ENCODE results near the gene TBL1Y. TPM values are rescaled to one million over a fixed set of nuclear protein-coding genes. Genes with fewer than 3 reads are reported as not detected.
A peak's percentile ranks its signal among the peaks of the same experiment; 100 is the strongest.

TBL1Y gene
- total RNA-seq, 2 donors from 2014 or later = 9.4 to 11.3 TPM

GRCh38 chrY:6909118-6909521 lies 1.4 kb upstream of the TBL1Y start:
- intact Hi-C loops (cut with DNase I) = no loop called here
- 0% methylated on average over 14 of the region's 14 CpGs for WGBS
- peak overlapping the region in 1 of 2 donors; percentile 79 for H3K27ac ChIP-seq

DNA sequence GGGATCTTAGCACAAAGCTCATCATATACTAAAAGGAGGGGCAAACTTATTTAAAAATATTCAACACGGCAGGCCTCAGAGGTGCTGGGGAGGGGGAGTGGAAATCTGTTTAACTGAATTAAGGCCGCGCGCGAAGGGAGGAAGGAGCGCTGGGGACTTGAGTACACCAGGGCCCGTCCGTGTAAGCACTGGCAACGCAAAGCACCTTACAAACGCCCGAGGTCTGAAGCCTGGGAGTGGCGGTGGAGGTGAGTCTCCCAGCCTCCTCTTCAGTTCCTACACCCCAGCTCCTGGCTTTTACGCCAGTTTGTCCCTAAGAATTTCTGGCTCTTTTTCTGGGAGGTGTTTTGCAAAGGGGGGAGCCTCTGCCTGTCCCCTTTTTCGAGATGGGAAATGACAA lies 641 bp upstream of the TBL1Y start:
- WGBS = 2% methylated on average over 12 of the region's 14 CpGs
- Histone ChIP-seq H3K4me1 (replicated peaks) (no peaks in the 10 kb centered on the region), H3K4me3 (peak overlapping the region; percentile 41 to 44), H3K9me3 (no peaks in the 10 kb centered on the region), H3K27ac (peak overlapping the region; percentile 78 to 79), H3K36me3 (no peaks in the 10 kb centered on the region), H3K27me3 (replicated peaks; ENCODE audit: insufficient read depth) (no peaks in the 10 kb centered on the region)
- TF ChIP-seq POLR2AphosphoS5 (IDR thresholded peaks at IDR 0.05) (no peak), POLR2A (IDR thresholded peaks at IDR 0.05) (no peak)
- TF ChIP-seq, protein P1, sequence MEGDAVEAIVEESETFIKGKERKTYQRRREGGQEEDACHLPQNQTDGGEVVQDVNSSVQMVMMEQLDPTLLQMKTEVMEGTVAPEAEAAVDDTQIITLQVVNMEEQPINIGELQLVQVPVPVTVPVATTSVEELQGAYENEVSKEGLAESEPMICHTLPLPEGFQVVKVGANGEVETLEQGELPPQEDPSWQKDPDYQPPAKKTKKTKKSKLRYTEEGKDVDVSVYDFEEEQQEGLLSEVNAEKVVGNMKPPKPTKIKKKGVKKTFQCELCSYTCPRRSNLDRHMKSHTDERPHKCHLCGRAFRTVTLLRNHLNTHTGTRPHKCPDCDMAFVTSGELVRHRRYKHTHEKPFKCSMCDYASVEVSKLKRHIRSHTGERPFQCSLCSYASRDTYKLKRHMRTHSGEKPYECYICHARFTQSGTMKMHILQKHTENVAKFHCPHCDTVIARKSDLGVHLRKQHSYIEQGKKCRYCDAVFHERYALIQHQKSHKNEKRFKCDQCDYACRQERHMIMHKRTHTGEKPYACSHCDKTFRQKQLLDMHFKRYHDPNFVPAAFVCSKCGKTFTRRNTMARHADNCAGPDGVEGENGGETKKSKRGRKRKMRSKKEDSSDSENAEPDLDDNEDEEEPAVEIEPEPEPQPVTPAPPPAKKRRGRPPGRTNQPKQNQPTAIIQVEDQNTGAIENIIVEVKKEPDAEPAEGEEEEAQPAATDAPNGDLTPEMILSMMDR (IDR thresholded peaks at IDR 0.05) = no peak
- intact Hi-C loops (cut with DNase I) = no loop called here
- DNase-seq (ENCODE audit: low spot score) = peak; percentile 25

More at GRCh38 chrY:6909118-6909521, 1.4 kb upstream of the TBL1Y start:
- Histone ChIP-seq H3K27me3 (replicated peaks; ENCODE audit: insufficient read depth) (no peaks in the 10 kb centered on the region), H3K4me1 (replicated peaks) (no peaks in the 10 kb centered on the region), H3K4me3 (peak overlapping the region in 1 of 2 donors; percentile 44), H3K9me3 (no peaks in the 10 kb centered on the region), H3K36me3 (no peaks in the 10 kb centered on the region)
- peak; percentile 5 for DNase-seq (ENCODE audit: low spot score)
- TF ChIP-seq POLR2A (IDR thresholded peaks at IDR 0.05) (no peak), POLR2AphosphoS5 (IDR thresholded peaks at IDR 0.05) (peak; percentile 15)

DNA sequence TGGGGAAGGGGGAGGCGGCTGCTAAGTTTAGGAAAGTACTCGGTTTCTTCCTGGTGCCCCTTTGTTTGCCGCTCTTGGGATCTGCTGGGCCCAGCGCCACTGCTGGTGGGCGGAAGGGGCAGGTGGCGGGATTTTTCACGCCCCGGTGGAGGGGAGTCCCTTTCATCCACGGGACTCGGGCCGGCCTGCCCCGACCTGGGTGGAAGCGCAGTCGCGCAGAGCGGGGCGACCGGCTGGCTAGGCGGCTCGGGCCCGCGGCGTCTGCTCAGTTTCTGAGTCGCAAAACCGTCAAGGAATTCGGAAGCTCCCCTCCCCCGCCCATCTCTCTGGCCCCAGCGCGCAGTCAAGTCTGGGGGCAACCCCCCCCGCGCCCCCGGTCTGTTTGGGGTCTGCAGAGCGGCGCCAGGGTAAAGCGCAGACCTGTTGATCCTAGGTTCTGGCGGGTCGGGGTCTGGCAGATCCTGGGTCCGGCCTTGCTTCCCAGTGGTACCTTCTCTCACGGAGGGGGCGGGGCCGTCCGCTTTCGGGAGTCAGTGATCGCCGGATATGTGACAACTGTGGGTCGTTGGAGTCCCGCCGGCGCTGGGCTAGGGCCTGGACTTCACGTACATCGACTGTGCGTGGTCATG lies 870 bp downstream of the TBL1Y start, which contains the start of gene AMELY:
Gene AMELY, minus strand, starts transcription at position 500 of the 629 bp plus-strand sequence. CDS start 39,144 bp downstream, outside the sequence.
- TF ChIP-seq POLR2A (IDR thresholded peaks at IDR 0.05) = no peak
- no peak for TF ChIP-seq POLR2AphosphoS5 (IDR thresholded peaks at IDR 0.05)
- TF ChIP-seq, protein P1 (IDR thresholded peaks at IDR 0.05) = no peak
- peak within 1 kb of the TSS; percentile 78 to 79 for H3K27ac ChIP-seq
- WGBS = under 1% methylated on average over 25 of the region's 52 CpGs

GRCh38 chrY:6913362-6913761 lies 2.9 kb downstream of the TBL1Y start:
- Histone ChIP-seq H3K4me1 (replicated peaks) (no peaks in the 10 kb centered on the region), H3K4me3 (no peak overlapping the region), H3K27me3 (replicated peaks; ENCODE audit: insufficient read depth) (no peaks in the 10 kb centered on the region), H3K27ac (no peak overlapping the region), H3K36me3 (no peaks in the 10 kb centered on the region), H3K9me3 (no peaks in the 10 kb centered on the region)
- TF ChIP-seq POLR2AphosphoS5 (IDR thresholded peaks at IDR 0.05) (no peak), POLR2A (IDR thresholded peaks at IDR 0.05) (no peak)
- TF ChIP-seq, protein P1 (IDR thresholded peaks at IDR 0.05) = no peak
- intact Hi-C loops (cut with DNase I) = no loop called here
- DNase-seq (ENCODE audit: low spot score) = no peak

More for the DNA sequence above, 870 bp downstream of the TBL1Y start, which contains the start of gene AMELY:
- H3K4me3 ChIP-seq = peak within 1 kb of the TSS; percentile 41 to 44
- no peaks in the 10 kb centered on the region for H3K9me3 ChIP-seq
- H3K4me1 ChIP-seq (replicated peaks) = no peaks in the 10 kb centered on the region
- no peaks in the 10 kb centered on the region for H3K36me3 ChIP-seq
- intact Hi-C loops (cut with DNase I) = no loop called here
- H3K27me3 ChIP-seq (replicated peaks; ENCODE audit: insufficient read depth) = no peaks in the 10 kb centered on the region
- DNase-seq (ENCODE audit: low spot score) = peak; percentile 55

DNA sequence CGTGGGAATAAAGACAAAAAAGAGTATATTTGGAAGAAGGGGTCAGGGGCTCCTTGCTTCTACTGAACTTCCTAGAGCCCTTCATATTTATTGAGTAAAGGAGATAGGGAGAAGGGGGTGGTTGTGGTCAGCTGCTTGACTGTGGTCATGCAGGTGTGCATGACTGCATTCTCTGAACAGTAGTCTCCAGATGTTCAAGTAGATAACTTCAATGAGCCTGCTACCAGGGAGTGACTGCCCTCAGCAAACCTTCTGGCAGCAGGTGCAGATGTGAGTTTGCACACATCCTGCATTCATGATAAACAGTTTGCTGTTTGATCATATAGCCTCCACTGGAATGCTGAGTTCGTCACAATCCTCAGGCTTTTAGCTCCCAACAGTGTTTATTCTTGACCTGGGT lies 10.6 kb downstream of the TBL1Y start:
- 91% methylated on average over 2 of the region's 2 CpGs for WGBS
- DNase-seq (ENCODE audit: low spot score) = no peak

DNA sequence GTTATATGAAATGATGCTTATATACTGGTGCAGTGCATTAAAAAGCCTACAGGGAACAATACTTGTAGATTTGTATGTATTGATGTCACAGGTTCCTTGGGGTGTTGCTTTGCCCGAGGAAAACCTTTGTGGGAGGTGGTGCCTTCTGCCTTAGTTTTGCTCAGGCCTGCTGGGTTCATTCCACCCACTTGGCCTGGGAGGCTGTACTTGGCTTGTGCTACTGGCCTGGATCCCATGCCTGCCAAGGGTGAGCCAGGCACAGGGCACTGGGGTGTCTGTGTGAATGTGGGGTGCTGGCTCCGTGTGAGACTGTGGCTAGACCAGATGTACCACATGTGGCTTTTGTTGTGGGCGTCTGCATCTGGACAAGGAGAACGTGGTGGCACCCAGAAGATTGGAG lies 17.8 kb downstream of the TBL1Y start:
- no peaks in the 10 kb centered on the region for H3K9me3 ChIP-seq
- no peaks in the 10 kb centered on the region for H3K27me3 ChIP-seq (replicated peaks; ENCODE audit: insufficient read depth)
- no peaks in the 10 kb centered on the region for H3K36me3 ChIP-seq
- H3K4me3 ChIP-seq = no peak overlapping the region
- 44% methylated on average over 2 of the region's 4 CpGs for WGBS
- no peak for TF ChIP-seq POLR2A (IDR thresholded peaks at IDR 0.05)
- TF ChIP-seq, protein P1 (IDR thresholded peaks at IDR 0.05) = no peak
- no peak for TF ChIP-seq POLR2AphosphoS5 (IDR thresholded peaks at IDR 0.05)
- no peaks in the 10 kb centered on the region for H3K4me1 ChIP-seq (replicated peaks)
- H3K27ac ChIP-seq = peak overlapping the region in 1 of 2 donors; percentile 19
- intact Hi-C loops (cut with DNase I) = no loop called here
- no peak for DNase-seq (ENCODE audit: low spot score)

More for the DNA sequence above, 10.6 kb downstream of the TBL1Y start:
- Histone ChIP-seq H3K4me1 (replicated peaks) (no peaks in the 10 kb centered on the region), H3K36me3 (no peaks in the 10 kb centered on the region), H3K4me3 (no peak overlapping the region), H3K27me3 (replicated peaks; ENCODE audit: insufficient read depth) (no peaks in the 10 kb centered on the region), H3K9me3 (no peaks in the 10 kb centered on the region), H3K27ac (no peak overlapping the region)
- no peak for TF ChIP-seq POLR2A (IDR thresholded peaks at IDR 0.05)
- intact Hi-C loops (cut with DNase I) = no loop called here
